Stimulated activated CD8-positive, alpha-beta memory T cell treated with anti-CD3 and anti-CD28 coated beads, Interleukin-2, amount 100 ng/mL, for 48 hours (primary cell): ENCODE results near the gene NR2C2.
A peak's percentile ranks its signal among the peaks of the same experiment; 100 is the strongest.
"Not testable (repeated sequence)": the region's sequence is repeated elsewhere in the genome, so short reads cannot be mapped to it uniquely, and the experiment has no call there.

Experiments used
- DNase-seq, 2 donors: peaks; one replicate each; pipeline ENCODE4 v3.0.0-alpha.2; 2020; ENCODE audit warnings: low read depth in 2 of 2

The NR2C2 gene

GRCh38 chr3:14957925-14958324 is 10.5 kb downstream of the NR2C2 start:
- DNase-seq = no peak

- no peak for DNase-seq
Measured at GRCh38 chr3:14959359-14959943, 12.1 kb downstream of the NR2C2 start.

GRCh38 chr3:14962762-14963161 is 15.4 kb downstream of the NR2C2 start:
- no peak for DNase-seq

GRCh38 chr3:14967285-14967684 is 19.9 kb downstream of the NR2C2 start:
- DNase-seq = no peak

GRCh38 chr3:14969671-14970070 is 22.3 kb downstream of the NR2C2 start:
- no peak for DNase-seq

GRCh38 chr3:14976317-14976716 is 28.9 kb downstream of the NR2C2 start:
- no peak for DNase-seq

GRCh38 chr3:14980689-14981088 is 33.3 kb downstream of the NR2C2 start:
- DNase-seq = no peak

- DNase-seq = no peak
Measured at GRCh38 chr3:14984581-14985113, 37.3 kb downstream of the NR2C2 start.

- peak; percentile 8 to 10 for DNase-seq
Measured at GRCh38 chr3:14988988-14989394, 41.6 kb downstream of the NR2C2 start.

- DNase-seq = no peak
Measured at GRCh38 chr3:14989943-14990779, 42.8 kb downstream of the NR2C2 start.

GRCh38 chr3:14990780-14991148 is 43.4 kb downstream of the NR2C2 start:
- no peak for DNase-seq

- DNase-seq = no peak
Measured at GRCh38 chr3:14991151-14991742, 43.9 kb downstream of the NR2C2 start.

- no peak for DNase-seq
Measured at GRCh38 chr3:14991818-14992612, 44.6 kb downstream of the NR2C2 start.

- DNase-seq = no peak
Measured at GRCh38 chr3:14997941-14998340, 50.6 kb downstream of the NR2C2 start.

- not testable (repeated sequence) for DNase-seq
Measured at GRCh38 chr3:14999182-14999581, 51.8 kb downstream of the NR2C2 start.

GRCh38 chr3:15007681-15008141 is 60.3 kb downstream of the NR2C2 start:
- no peak for DNase-seq

- DNase-seq = no peak
Measured at GRCh38 chr3:15009167-15009566, 61.8 kb downstream of the NR2C2 start.

GRCh38 chr3:15010664-15011063 is 63.3 kb downstream of the NR2C2 start:
- DNase-seq = no peak

GRCh38 chr3:15011174-15011573 is 63.8 kb downstream of the NR2C2 start:
- DNase-seq = peak in 1 of 2 donors; percentile 5

GRCh38 chr3:15014606-15015328 is 67.4 kb downstream of the NR2C2 start:
- no peak for DNase-seq

GRCh38 chr3:15015456-15015855 is 68.1 kb downstream of the NR2C2 start:
- DNase-seq = no peak
